HG03060 (cell line): Measurements from ENCODE around the gene MCF2L.
"Not testable (repeated sequence)": the region's sequence is repeated elsewhere in the genome, so short reads cannot be mapped to it uniquely, and the experiment has no call there.

Experiments
- ATAC-seq: cut with Tn5 transposase; IDR thresholded peaks from one replicate; pipeline ENCODE4 v1.9.1; 2021; ENCODE audit warnings: low read depth, moderate number of reproducible peaks; ENCODE audit not compliant: unreplicated experiment

MCF2L gene

GRCh38 chr13:113076681-113077401 lies 107.8 kb downstream of the MCF2L start:
- no peak for ATAC-seq

GRCh38 chr13:113077566-113077952 lies 108.5 kb downstream of the MCF2L start:
- ATAC-seq = no peak

- ATAC-seq = no peak
Observed at GRCh38 chr13:113077953-113078901, 109.2 kb downstream of the MCF2L start.

GRCh38 chr13:113078902-113079780 lies 110.1 kb downstream of the MCF2L start:
- ATAC-seq = no peak

GRCh38 chr13:113079781-113080080 lies 110.7 kb downstream of the MCF2L start:
- ATAC-seq = not testable (repeated sequence)

GRCh38 chr13:113080361-113080831 lies 111.4 kb downstream of the MCF2L start:
- no peak for ATAC-seq

- ATAC-seq = no peak
Observed at GRCh38 chr13:113080901-113081521, 112.0 kb downstream of the MCF2L start.

GRCh38 chr13:113082198-113083021 lies 113.4 kb downstream of the MCF2L start:
- no peak for ATAC-seq

GRCh38 chr13:113083022-113083373 lies 114.0 kb downstream of the MCF2L start:
- no peak for ATAC-seq

GRCh38 chr13:113083402-113084061 lies 114.5 kb downstream of the MCF2L start:
- ATAC-seq = no peak

GRCh38 chr13:113084094-113084942 lies 115.3 kb downstream of the MCF2L start:
- ATAC-seq = no peak

GRCh38 chr13:113084943-113085540 lies 116.0 kb downstream of the MCF2L start:
- ATAC-seq = no peak

- ATAC-seq = no peak
Observed at GRCh38 chr13:113086031-113086750, 117.2 kb downstream of the MCF2L start.

GRCh38 chr13:113086991-113087922 lies 118.2 kb downstream of the MCF2L start:
- ATAC-seq = no peak

- ATAC-seq = no peak
Observed at GRCh38 chr13:113087923-113088690, 119.1 kb downstream of the MCF2L start.
